Naive thymus-derived CD4-positive, alpha-beta T cell (primary cell): ENCODE measurements around the gene BPI. TPM values are rescaled to one million over a fixed set of nuclear protein-coding genes. Genes with fewer than 3 reads are reported as not detected.

ENCODE experiments used
- ATAC-seq: fragments of 150-1000 bp; cut with Tn5 transposase; 2 replicates; pipeline ENCODE4 v1.10.0; 2021; ENCODE audit warnings: mild to moderate bottlenecking, moderate library complexity
- CTCF ChIA-PET: fragments of 350-600 bp; sonication (Branson Sonifier 250); formaldehyde crosslinking; loops from one replicate; lab custom pipeline; 2021; ENCODE audit warnings: antibody characterized with exemption; lab: Charles Lee
- POLR2A ChIA-PET: fragments of 350-600 bp; sonication (Branson Sonifier 250); formaldehyde crosslinking; loops from one replicate; lab custom pipeline; 2021; ENCODE audit warnings: antibody characterized with exemption, inconsistent platforms; lab: Charles Lee
- DNase-seq, 9 donors: peaks; one replicate each; pipeline versions ENCODE4 v3.0.0 to v3.0.0-alpha.2; 2020 to 2022; ENCODE audit warnings: mixed read lengths in 1 of 9
- H3K27ac ChIP-seq: one replicate; pipeline ENCODE4 v1.7.0; 2013; ENCODE audit warnings: mild to moderate bottlenecking, low read depth, low read length, moderate library complexity
- H3K27me3 ChIP-seq, 2 donors: one replicate each; pipeline ENCODE4 v1.7.0; 2013; ENCODE audit warnings: low read length in 2 of 2, mild to moderate bottlenecking in 2 of 2, moderate library complexity in 2 of 2; ENCODE audit not compliant: control insufficient read depth in 2 of 2, insufficient read depth in 2 of 2
- H3K36me3 ChIP-seq, 3 experiments: 1 replicate in 2 of 3; 2 replicates in 1 of 3; pipeline ENCODE4 v1.7.0; 2013; ENCODE audit warnings: low read length in 3 of 3, mild to moderate bottlenecking in 3 of 3, moderate library complexity in 1 of 3; ENCODE audit not compliant: insufficient read depth in 3 of 3, control insufficient read depth in 2 of 3
- H3K4me1 ChIP-seq, 2 donors: one replicate each; pipeline ENCODE4 v1.7.0; 2013; ENCODE audit warnings: low read length in 2 of 2, mild to moderate bottlenecking in 2 of 2, moderate library complexity in 1 of 2; ENCODE audit not compliant: control insufficient read depth in 2 of 2, insufficient read depth in 2 of 2
- H3K4me3 ChIP-seq: 2 replicates; pipeline ENCODE4 v1.7.0; 2013; ENCODE audit warnings: mild to moderate bottlenecking, low read length
- H3K9me3 ChIP-seq, 3 experiments: 1 replicate in 2 of 3; 2 replicates in 1 of 3; pipeline ENCODE4 v1.7.0; 2013; ENCODE audit warnings: low read length in 3 of 3; ENCODE audit not compliant: control insufficient read depth in 2 of 3
- H3K27ac Mint-ChIP-seq, 9 donors: one replicate each; pipeline ENCODE4 v1.8.0; 2020 to 2022; ENCODE audit warnings: mixed read lengths in 9 of 9, mild to moderate bottlenecking in 8 of 9, moderate library complexity in 5 of 9, inconsistent platforms in 2 of 9
- H3K27me3 Mint-ChIP-seq, 5 donors: one replicate each; pipeline ENCODE4 v1.8.0; 2021 to 2022; ENCODE audit warnings: mixed read lengths in 5 of 5, mild to moderate bottlenecking in 1 of 5
- H3K36me3 Mint-ChIP-seq, 5 donors: one replicate each; pipeline ENCODE4 v1.8.0; 2020 to 2022; ENCODE audit warnings: mixed read lengths in 5 of 5, mild to moderate bottlenecking in 3 of 5, inconsistent platforms in 1 of 5
- H3K4me1 Mint-ChIP-seq, 7 donors: one replicate each; pipeline ENCODE4 v1.8.0; 2020 to 2022; ENCODE audit warnings: mixed read lengths in 7 of 7, mild to moderate bottlenecking in 3 of 7, inconsistent platforms in 1 of 7
- H3K4me3 Mint-ChIP-seq, 10 donors: one replicate each; pipeline ENCODE4 v1.8.0; 2020 to 2022; ENCODE audit warnings: mild to moderate bottlenecking in 10 of 10, mixed read lengths in 10 of 10, moderate library complexity in 6 of 10, inconsistent platforms in 2 of 10
- H3K9me3 Mint-ChIP-seq, 11 donors: one replicate each; pipeline ENCODE4 v1.8.0; 2020 to 2022; ENCODE audit warnings: mixed read lengths in 11 of 11, mild to moderate bottlenecking in 4 of 11, inconsistent platforms in 1 of 11, moderate library complexity in 1 of 11
- intact Hi-C, 2 donors: fragments of 100-400 bp; cut with micrococcal nuclease; formaldehyde crosslinking; loops; one replicate each; pipeline ENCODE4 v1.15.1; 2023
- polyA plus RNA-seq, 2 donors: library from polyadenylated mRNA; unstranded; fragments of 300-500 nt; fragmentation: Illumina TruSeq; gene quantifications; one replicate each; pipeline ENCODE4 v1.2.3, GENCODE V29; 2021
- total RNA-seq, 6 experiments: library from RNA in 5 of 6; stranded (reverse) in 5 of 6; gene quantifications; 1 replicate in 5 of 6; 2 replicates in 1 of 6; pipeline ENCODE4 v1.2.3 and lab custom pipeline; 2021 to 2026

BPI gene
- total and polyA plus RNA-seq, 7 experiments from 2014 or later: 0.29 to 2.4 TPM; not detected in 5

DNA sequence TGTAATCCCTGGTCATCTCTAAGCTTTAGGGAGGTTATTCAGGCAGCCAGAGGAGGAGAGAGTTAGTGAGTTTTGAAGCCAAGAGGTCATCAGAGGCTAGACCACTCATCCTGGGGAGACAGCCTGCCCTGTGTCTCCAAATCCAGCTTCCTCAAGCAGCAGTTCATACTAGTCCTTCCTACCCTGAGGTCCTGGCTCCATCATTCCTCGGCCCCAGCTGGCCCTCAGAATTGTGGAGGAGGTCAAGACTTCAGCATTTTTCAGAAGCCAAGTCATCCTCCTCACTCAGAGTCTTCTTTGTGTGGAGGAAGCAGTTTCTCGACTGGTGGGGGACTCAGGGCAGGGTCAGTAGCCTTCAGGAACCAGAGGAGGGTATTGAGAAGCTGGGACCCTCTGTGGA lies 31.0 kb upstream of the BPI start:
- ChIA-PET POLR2A (no interaction called here), CTCF (no interaction called here)
- no peak overlapping the region for H3K27ac ChIP-seq
- intact Hi-C loops: no loop called here
- Mint-ChIP-seq H3K36me3 (peaks cover 0 to 3% (median 0%) of the 10 kb centered on the region in 5 donors), H3K27me3 (peaks cover 0 to 24% (median 11%) of the 10 kb centered on the region in 5 donors), H3K27ac (no peak overlapping the region), H3K9me3 (peaks cover 0 to 4% (median 0%) of the 10 kb centered on the region in 11 donors), H3K4me3 (no peak overlapping the region), H3K4me1 (peaks cover 0 to 2% (median 0%) of the 10 kb centered on the region in 7 donors)
- DNase-seq (no peak), ATAC-seq (no peak)
- H3K4me3 ChIP-seq: no peak overlapping the region
- H3K36me3 ChIP-seq: no peaks in the 10 kb centered on the region
- no peaks in the 10 kb centered on the region for H3K9me3 ChIP-seq
- no peaks in the 10 kb centered on the region for H3K4me1 ChIP-seq
- no peaks in the 10 kb centered on the region for H3K27me3 ChIP-seq

DNA sequence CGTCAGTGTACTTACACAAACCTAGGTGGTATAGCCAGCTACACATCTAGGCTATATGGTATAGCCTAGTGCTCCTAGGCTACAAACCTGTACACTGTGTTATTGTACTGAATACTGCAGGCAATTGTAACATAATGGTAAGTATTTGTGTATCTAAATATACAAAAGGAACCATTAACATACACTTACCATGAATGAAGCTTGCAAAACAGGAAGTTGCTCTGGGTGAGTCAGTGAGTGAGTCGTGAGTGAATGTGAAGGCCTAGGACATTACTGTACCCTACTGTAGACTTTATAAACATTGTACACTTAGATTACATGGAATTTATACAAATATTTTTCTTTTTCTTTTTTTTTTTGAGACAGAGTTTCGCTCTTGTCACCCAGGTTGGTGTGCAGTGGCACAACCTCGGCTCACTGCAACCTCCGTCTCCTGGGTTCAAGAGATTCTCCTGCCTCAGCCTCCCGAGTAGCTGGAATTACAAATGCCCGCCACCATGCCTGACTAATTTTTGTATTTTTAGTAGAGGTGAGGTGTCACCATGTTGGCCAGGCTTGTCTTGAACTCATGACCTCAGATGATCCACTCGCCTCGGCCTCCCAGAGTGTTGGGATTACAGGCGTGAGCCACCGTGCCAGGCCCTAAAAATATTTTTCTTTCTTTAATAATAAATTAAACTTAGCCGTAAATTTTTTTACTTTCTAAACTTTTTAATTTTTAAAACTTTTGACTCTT lies 28.0 kb upstream of the BPI start:
- peak; percentile 75 for ATAC-seq
- Mint-ChIP-seq H3K9me3 (peaks cover 0 to 4% (median 0%) of the 10 kb centered on the region in 11 donors), H3K4me1 (peaks cover 0 to 2% (median 0%) of the 10 kb centered on the region in 7 donors), H3K4me3 (no peak overlapping the region), H3K27ac (no peak overlapping the region), H3K27me3 (peaks cover 0 to 15% (median 0%) of the 10 kb centered on the region in 5 donors), H3K36me3 (no peaks in the 10 kb centered on the region)
- H3K36me3 ChIP-seq: no peaks in the 10 kb centered on the region
- no peak overlapping the region for H3K27ac ChIP-seq
- DNase-seq: no peak
- H3K9me3 ChIP-seq: no peaks in the 10 kb centered on the region
- CTCF ChIA-PET: no interaction called here
- H3K27me3 ChIP-seq: no peaks in the 10 kb centered on the region
- no peak overlapping the region for H3K4me3 ChIP-seq
- intact Hi-C loops: no loop called here
- POLR2A ChIA-PET: no interaction called here
- no peaks in the 10 kb centered on the region for H3K4me1 ChIP-seq

- DNase-seq (no peak), ATAC-seq (no peak)
- Mint-ChIP-seq H3K27ac (peak overlapping the region in 1 of 9 donors; percentile 13), H3K36me3 (no peaks in the 10 kb centered on the region), H3K27me3 (peaks cover 0 to 9% (median 0%) of the 10 kb centered on the region in 5 donors), H3K4me3 (no peak overlapping the region), H3K4me1 (peaks cover 0 to 2% (median 0%) of the 10 kb centered on the region in 7 donors), H3K9me3 (peaks cover 0 to 4% (median 0%) of the 10 kb centered on the region in 11 donors)
- ChIA-PET POLR2A (no interaction called here), CTCF (no interaction called here)
- H3K9me3 ChIP-seq: no peaks in the 10 kb centered on the region
- H3K27ac ChIP-seq: no peak overlapping the region
- H3K36me3 ChIP-seq: no peaks in the 10 kb centered on the region
- H3K4me3 ChIP-seq: no peak overlapping the region
- no peaks in the 10 kb centered on the region for H3K4me1 ChIP-seq
- intact Hi-C loops: no loop called here
- H3K27me3 ChIP-seq: no peaks in the 10 kb centered on the region
These were observed 26.7 kb upstream of the BPI start for GRCh38 chr20:38277285-38277684.

GRCh38 chr20:38277691-38278090 lies 26.3 kb upstream of the BPI start:
- no peaks in the 10 kb centered on the region for H3K9me3 ChIP-seq
- Mint-ChIP-seq H3K4me3 (no peak overlapping the region), H3K36me3 (no peaks in the 10 kb centered on the region), H3K27ac (no peak overlapping the region), H3K9me3 (peaks cover 0 to 2% (median 0%) of the 10 kb centered on the region in 11 donors), H3K4me1 (peaks cover 0 to 2% (median 0%) of the 10 kb centered on the region in 7 donors), H3K27me3 (peaks cover 0 to 7% (median 0%) of the 10 kb centered on the region in 5 donors)
- H3K4me1 ChIP-seq: no peaks in the 10 kb centered on the region
- no peaks in the 10 kb centered on the region for H3K36me3 ChIP-seq
- ATAC-seq (no peak), DNase-seq (no peak)
- no peak overlapping the region for H3K27ac ChIP-seq
- ChIA-PET POLR2A (no interaction called here), CTCF (no interaction called here)
- no peak overlapping the region for H3K4me3 ChIP-seq
- H3K27me3 ChIP-seq: no peaks in the 10 kb centered on the region
- intact Hi-C loops: no loop called here

GRCh38 chr20:38278131-38278530 lies 25.8 kb upstream of the BPI start:
- Histone ChIP-seq H3K36me3 (no peaks in the 10 kb centered on the region), H3K27ac (no peak overlapping the region), H3K4me1 (no peaks in the 10 kb centered on the region), H3K9me3 (no peaks in the 10 kb centered on the region), H3K4me3 (no peak overlapping the region), H3K27me3 (no peaks in the 10 kb centered on the region)
- Mint-ChIP-seq H3K4me1 (peaks cover 0 to 2% (median 0%) of the 10 kb centered on the region in 7 donors), H3K27me3 (peaks cover 0 to 6% (median 0%) of the 10 kb centered on the region in 5 donors), H3K27ac (no peak overlapping the region), H3K9me3 (peaks cover 0 to 3% (median 0%) of the 10 kb centered on the region in 11 donors), H3K4me3 (no peak overlapping the region), H3K36me3 (no peaks in the 10 kb centered on the region)
- CTCF ChIA-PET: no interaction called here
- POLR2A ChIA-PET: no interaction called here
- no peak for ATAC-seq
- intact Hi-C loops: no loop called here
- no peak for DNase-seq

DNA sequence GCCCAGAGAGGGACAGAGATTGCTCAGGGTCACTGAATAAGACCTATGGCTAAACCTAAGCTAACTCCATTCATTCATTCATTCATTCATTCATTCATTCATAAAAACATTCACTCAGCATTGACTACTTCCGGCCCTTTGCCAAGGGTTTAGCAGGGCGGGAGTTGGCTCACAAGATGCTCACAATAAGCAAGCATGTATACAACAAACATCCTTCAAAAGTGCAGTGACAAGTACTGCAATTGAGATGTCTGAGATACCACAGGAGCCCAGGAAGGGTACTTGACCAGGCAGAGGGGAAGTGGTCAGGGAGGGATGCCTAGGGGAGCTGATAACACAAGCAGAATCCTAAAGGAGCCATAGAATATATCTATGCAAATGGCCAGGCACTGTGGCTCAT lies 25.2 kb upstream of the BPI start:
- H3K27ac ChIP-seq: no peak overlapping the region
- H3K27me3 ChIP-seq: no peaks in the 10 kb centered on the region
- ChIA-PET POLR2A (no interaction called here), CTCF (no interaction called here)
- no peaks in the 10 kb centered on the region for H3K9me3 ChIP-seq
- Mint-ChIP-seq H3K9me3 (peaks cover 0 to 3% (median 0%) of the 10 kb centered on the region in 11 donors), H3K4me1 (peaks cover 0 to 2% (median 0%) of the 10 kb centered on the region in 7 donors), H3K27me3 (peaks cover 0 to 12% (median 0%) of the 10 kb centered on the region in 5 donors), H3K36me3 (no peaks in the 10 kb centered on the region), H3K27ac (no peak overlapping the region), H3K4me3 (no peak overlapping the region)
- intact Hi-C loops: no loop called here
- no peaks in the 10 kb centered on the region for H3K36me3 ChIP-seq
- ATAC-seq: no peak
- no peak overlapping the region for H3K4me3 ChIP-seq
- DNase-seq: no peak
- H3K4me1 ChIP-seq: no peaks in the 10 kb centered on the region
